Esophagus squamous epithelium (tissue), 4 donors: Measurements from ENCODE around the gene MED8.

ENCODE experiments used
- CTCF ChIP-seq, 6 experiments: fragments of 450-650 bp in 4 of 6; fragments of 200-600 bp in 2 of 6; sonication (generic) in 2 of 6; IDR thresholded peaks; one replicate each; pipeline ENCODE4 v1.5.1; 2016 to 2019; ENCODE audit warnings: antibody characterized with exemption in 6 of 6, mild to moderate bottlenecking in 4 of 6, moderate library complexity in 4 of 6
- POLR2A ChIP-seq, 4 donors: fragments of 450-650 bp; IDR thresholded peaks; one replicate each; pipeline ENCODE4 v1.6.1; 2017; ENCODE audit warnings: antibody characterized with exemption in 4 of 4, mild to moderate bottlenecking in 4 of 4, moderate library complexity in 3 of 4

- TF ChIP-seq POLR2A (IDR thresholded peaks at IDR 0.05): no peak
- TF ChIP-seq CTCF (IDR thresholded peaks at IDR 0.05): no peak
Measured at GRCh38 chr1:43420874-43421273, 31.3 kb upstream of the MED8 start.
